HG02938 (cell line): ENCODE measurements around the gene TMTC4.
"Not testable (repeated sequence)": the region's sequence is repeated elsewhere in the genome, so short reads cannot be mapped to it uniquely, and the experiment has no call there.

ENCODE experiments used
- ATAC-seq: cut with Tn5 transposase; IDR thresholded peaks from one replicate; pipeline ENCODE4 v1.9.1; 2021; ENCODE audit warnings: mild to moderate bottlenecking, moderate library complexity; ENCODE audit not compliant: unreplicated experiment

The TMTC4 gene

GRCh38 chr13:100633461-100633860 is 41.1 kb downstream of the TMTC4 start:
- ATAC-seq, result no peak

GRCh38 chr13:100630555-100630954 is 44.0 kb downstream of the TMTC4 start:
- ATAC-seq, result no peak

- ATAC-seq, result no peak
Observed at GRCh38 chr13:100627120-100627519, 47.5 kb downstream of the TMTC4 start.

GRCh38 chr13:100625447-100625846 is 49.1 kb downstream of the TMTC4 start:
- no peak for ATAC-seq

GRCh38 chr13:100620792-100621191 is 53.8 kb downstream of the TMTC4 start:
- no peak for ATAC-seq

GRCh38 chr13:100619940-100620339 is 54.7 kb downstream of the TMTC4 start:
- ATAC-seq, result no peak

- not testable (repeated sequence) for ATAC-seq
Observed at GRCh38 chr13:100618897-100619296, 55.7 kb downstream of the TMTC4 start.

- no peak for ATAC-seq
Observed at GRCh38 chr13:100613031-100613430, 61.6 kb downstream of the TMTC4 start.

- no peak for ATAC-seq
Observed at GRCh38 chr13:100611678-100612492, 62.7 kb downstream of the TMTC4 start.

- ATAC-seq, result no peak
Observed at GRCh38 chr13:100610391-100611347, 63.9 kb downstream of the TMTC4 start.

- ATAC-seq, result peak; percentile 79
Observed at GRCh38 chr13:100608906-100609305, 65.7 kb downstream of the TMTC4 start.

- no peak for ATAC-seq
Observed at GRCh38 chr13:100608489-100608888, 66.1 kb downstream of the TMTC4 start.

- ATAC-seq, result no peak
Observed at GRCh38 chr13:100604918-100605710, 69.5 kb downstream of the TMTC4 start.

- ATAC-seq, result no peak
Observed at GRCh38 chr13:100602493-100603111, 72.0 kb downstream of the TMTC4 start.

- no peak for ATAC-seq
Observed at GRCh38 chr13:100601716-100602115, 72.9 kb downstream of the TMTC4 start.

GRCh38 chr13:100600915-100601314 is 73.7 kb downstream of the TMTC4 start:
- no peak for ATAC-seq

- ATAC-seq, result no peak
Observed at GRCh38 chr13:100600461-100600860, 74.1 kb downstream of the TMTC4 start.

- no peak for ATAC-seq
Observed at GRCh38 chr13:100597253-100597652, 77.3 kb downstream of the TMTC4 start.

- ATAC-seq, result no peak
Observed at GRCh38 chr13:100596516-100596915, 78.1 kb downstream of the TMTC4 start.

GRCh38 chr13:100594731-100595130 is 79.9 kb downstream of the TMTC4 start:
- no peak for ATAC-seq
